MCF 10A (cell line): ENCODE data around the gene EPB41L4A. TPM values are rescaled to one million over a fixed set of nuclear protein-coding genes. Genes with fewer than 3 reads are reported as not detected.

Experiments used
- BruUV-seq: library from RNA; stranded (reverse); fragments of 400-500 nt; replicated peaks from 2 replicates; lab custom pipeline; 2021; lab: Mats Ljungman, UMichigan
- CTCF ChIA-PET: fragments of 300-600 bp; sonication (Branson Sonifier 250); formaldehyde crosslinking; extraction: SDS; loops from one replicate; lab custom pipeline; 2021; ENCODE audit warnings: antibody characterized with exemption, inconsistent platforms; lab: Yijun Ruan, JAX
- POLR2A ChIA-PET: fragments of 300-600, 350-650 bp; sonication (Branson Sonifier 250); formaldehyde crosslinking; extraction: SDS; loops from one replicate; lab custom pipeline; 2020; ENCODE audit warnings: antibody characterized with exemption, inconsistent platforms; lab: Yijun Ruan, JAX
- DNase-seq: peaks from one replicate; pipeline ENCODE4 v3.0.0-alpha.2; 2018; ENCODE audit not compliant: unreplicated experiment
- H3K27ac Mint-ChIP-seq: one replicate; pipeline ENCODE4 v1.8.0; 2022; ENCODE audit warnings: mild to moderate bottlenecking, low read depth, mixed read lengths; ENCODE audit not compliant: unreplicated experiment
- H3K27me3 Mint-ChIP-seq: one replicate; pipeline ENCODE4 v1.8.0; 2022; ENCODE audit warnings: mixed read lengths; ENCODE audit not compliant: insufficient read depth, unreplicated experiment
- H3K36me3 Mint-ChIP-seq: one replicate; pipeline ENCODE4 v1.8.0; 2022; ENCODE audit warnings: mild to moderate bottlenecking, moderate library complexity, mixed read lengths; ENCODE audit not compliant: insufficient read depth, unreplicated experiment
- H3K4me1 Mint-ChIP-seq: one replicate; pipeline ENCODE4 v1.8.0; 2022; ENCODE audit warnings: mixed read lengths; ENCODE audit not compliant: insufficient read depth, unreplicated experiment
- H3K4me3 Mint-ChIP-seq: one replicate; pipeline ENCODE4 v1.8.0; 2022; ENCODE audit warnings: mild to moderate bottlenecking, moderate library complexity, mixed read lengths; ENCODE audit not compliant: unreplicated experiment
- H3K9me3 Mint-ChIP-seq: one replicate; pipeline ENCODE4 v1.8.0; 2022; ENCODE audit warnings: mixed read lengths; ENCODE audit not compliant: unreplicated experiment
- CTCF ChIP-seq: fragments of 200-600 bp; IDR thresholded peaks from one replicate; pipeline ENCODE4 v1.8.0; 2022; ENCODE audit warnings: antibody characterized with exemption, mild to moderate bottlenecking; ENCODE audit not compliant: unreplicated experiment
- intact Hi-C: fragments of 100-400 bp; cut with micrococcal nuclease; formaldehyde crosslinking; loops from 2 replicates; pipeline ENCODE4 v1.14.1; 2022
- total RNA-seq: library from RNA; stranded (reverse); gene quantifications from 2 replicates; pipeline ENCODE4 v1.2.3, GENCODE V29; 2022

The EPB41L4A gene
- total RNA-seq, 1 experiment from 2014 or later = 12.4 TPM

GRCh38 chr5:112141582-112141981 lies 277.5 kb downstream of the EPB41L4A start:
- POLR2A ChIA-PET = interaction anchor here (0.7 to 2.1 kb wide), 3 partner anchors 181 to 434 kb away, joined by 3 to 9 read pairs (median 3); partner anchors contain the start of gene NREP
- H3K9me3 Mint-ChIP-seq = no peaks in the 10 kb centered on the region
- H3K27ac Mint-ChIP-seq = no peak overlapping the region
- BruUV-seq = no TSS peak
- intact Hi-C loops = loop anchor here (5.0 to 10.0 kb wide), 2 partner anchors 144 to 527 kb away; no protein-coding TSS in a partner anchor
- no peak for TF ChIP-seq CTCF
- no peaks in the 10 kb centered on the region for H3K36me3 Mint-ChIP-seq
- H3K27me3 Mint-ChIP-seq = no peaks in the 10 kb centered on the region
- DNase-seq = no peak
- no peak overlapping the region for H3K4me3 Mint-ChIP-seq
- H3K4me1 Mint-ChIP-seq = peaks cover 19% of the 10 kb centered on the region
- CTCF ChIA-PET = interaction anchor here (0.8 to 1.9 kb wide), 2 partner anchors 31 to 610 kb away, joined by 5 read pairs; no protein-coding TSS in a partner anchor

- H3K4me1 Mint-ChIP-seq = peaks cover 16% of the 10 kb centered on the region
- TF ChIP-seq CTCF = no peak
- BruUV-seq = no TSS peak
- CTCF ChIA-PET = interaction anchor here (0.6 to 1.2 kb wide), 3 partner anchors 8 to 605 kb away, joined by 3 to 5 read pairs (median 4); no protein-coding TSS in a partner anchor
- no peak overlapping the region for H3K4me3 Mint-ChIP-seq
- intact Hi-C loops = no loop called here
- DNase-seq = no peak
- H3K27me3 Mint-ChIP-seq = no peaks in the 10 kb centered on the region
- POLR2A ChIA-PET = no interaction called here
- no peaks in the 10 kb centered on the region for H3K36me3 Mint-ChIP-seq
- no peaks in the 10 kb centered on the region for H3K9me3 Mint-ChIP-seq
- H3K27ac Mint-ChIP-seq = no peak overlapping the region
These were observed 280.6 kb downstream of the EPB41L4A start for GRCh38 chr5:112138526-112138925.

- no peak for TF ChIP-seq CTCF
- H3K9me3 Mint-ChIP-seq = no peaks in the 10 kb centered on the region
- POLR2A ChIA-PET = no interaction called here
- intact Hi-C loops = no loop called here
- no peaks in the 10 kb centered on the region for H3K36me3 Mint-ChIP-seq
- BruUV-seq = no TSS peak
- H3K4me1 Mint-ChIP-seq = no peaks in the 10 kb centered on the region
- CTCF ChIA-PET = no interaction called here
- H3K4me3 Mint-ChIP-seq = no peak overlapping the region
- H3K27ac Mint-ChIP-seq = no peak overlapping the region
- H3K27me3 Mint-ChIP-seq = no peaks in the 10 kb centered on the region
- no peak for DNase-seq
These were observed 282.3 kb downstream of the EPB41L4A start for GRCh38 chr5:112136773-112137172.

GRCh38 chr5:112127861-112128260 lies 291.2 kb downstream of the EPB41L4A start:
- no peak overlapping the region for H3K4me3 Mint-ChIP-seq
- POLR2A ChIA-PET = no interaction called here
- no peak for DNase-seq
- H3K36me3 Mint-ChIP-seq = no peaks in the 10 kb centered on the region
- CTCF ChIA-PET = no interaction called here
- intact Hi-C loops = no loop called here
- H3K4me1 Mint-ChIP-seq = no peaks in the 10 kb centered on the region
- no peaks in the 10 kb centered on the region for H3K9me3 Mint-ChIP-seq
- no peak for TF ChIP-seq CTCF
- no peak overlapping the region for H3K27ac Mint-ChIP-seq
- no peaks in the 10 kb centered on the region for H3K27me3 Mint-ChIP-seq
- BruUV-seq = no TSS peak
